Measurements from ENCODE around the gene HECW1. TPM values are rescaled to one million over a fixed set of nuclear protein-coding genes. Genes with fewer than 3 reads are reported as not detected.
"Not testable (repeated sequence)": the region's sequence is repeated elsewhere in the genome, so short reads cannot be mapped to it uniquely, and the experiment has no call there.

The HECW1 gene
- total RNA-seq, 1 donor, result under 0.01 TPM

- Histone ChIP-seq H3K9me3 (ENCODE audit: low read depth, low read length) (no peaks in the 10 kb centered on the region), H3K4me1 (ENCODE audit: insufficient read depth, low read length) (peaks cover 24% of the 10 kb centered on the region), H3K4me3 (ENCODE audit: low read length) (peak overlapping the region; percentile 87), H3K27me3 (ENCODE audit: insufficient read depth, low read length) (peaks cover 12% of the 10 kb centered on the region)
These were observed 471.2 kb downstream of the HECW1 start for GRCh38 chr7:43583424-43584194.

GRCh38 chr7:43584195-43584586 lies 471.7 kb downstream of the HECW1 start:
- peaks cover 30% of the 10 kb centered on the region for H3K4me1 ChIP-seq (ENCODE audit: insufficient read depth, low read length)
- H3K4me3 ChIP-seq (ENCODE audit: low read length), result peak overlapping the region; percentile 87
- no peaks in the 10 kb centered on the region for H3K9me3 ChIP-seq (ENCODE audit: low read depth, low read length)
- H3K27me3 ChIP-seq (ENCODE audit: insufficient read depth, low read length), result peaks cover 12% of the 10 kb centered on the region

GRCh38 chr7:43584733-43585132 lies 472.3 kb downstream of the HECW1 start:
- H3K9me3 ChIP-seq (ENCODE audit: low read depth, low read length), result not testable (repeated sequence)
- peaks cover 12% of the 10 kb centered on the region for H3K27me3 ChIP-seq (ENCODE audit: insufficient read depth, low read length)
- peak overlapping the region; percentile 87 for H3K4me3 ChIP-seq (ENCODE audit: low read length)
- H3K4me1 ChIP-seq (ENCODE audit: insufficient read depth, low read length), result peaks cover 34% of the 10 kb centered on the region

- Histone ChIP-seq H3K9me3 (ENCODE audit: low read depth, low read length) (no peaks in the 10 kb centered on the region), H3K4me1 (ENCODE audit: insufficient read depth, low read length) (peaks cover 40% of the 10 kb centered on the region), H3K4me3 (ENCODE audit: low read length) (peak overlapping the region; percentile 87), H3K27me3 (ENCODE audit: insufficient read depth, low read length) (peaks cover 10% of the 10 kb centered on the region)
These were observed 473.1 kb downstream of the HECW1 start for GRCh38 chr7:43585562-43585961.

GRCh38 chr7:43586251-43586900 lies 473.9 kb downstream of the HECW1 start:
- Histone ChIP-seq H3K4me1 (ENCODE audit: insufficient read depth, low read length) (peaks cover 48% of the 10 kb centered on the region), H3K27me3 (ENCODE audit: insufficient read depth, low read length) (peaks cover 2% of the 10 kb centered on the region), H3K4me3 (ENCODE audit: low read length) (no peak overlapping the region), H3K9me3 (ENCODE audit: low read depth, low read length) (no peaks in the 10 kb centered on the region)

GRCh38 chr7:43588477-43589132 lies 476.2 kb downstream of the HECW1 start:
- no peaks in the 10 kb centered on the region for H3K9me3 ChIP-seq (ENCODE audit: low read depth, low read length)
- H3K4me3 ChIP-seq (ENCODE audit: low read length), result no peak overlapping the region
- H3K27me3 ChIP-seq (ENCODE audit: insufficient read depth, low read length), result no peaks in the 10 kb centered on the region
- H3K4me1 ChIP-seq (ENCODE audit: insufficient read depth, low read length), result peaks cover 55% of the 10 kb centered on the region

- Histone ChIP-seq H3K4me1 (ENCODE audit: insufficient read depth, low read length) (peaks cover 57% of the 10 kb centered on the region), H3K9me3 (ENCODE audit: low read depth, low read length) (no peaks in the 10 kb centered on the region), H3K27me3 (ENCODE audit: insufficient read depth, low read length) (no peaks in the 10 kb centered on the region), H3K4me3 (ENCODE audit: low read length) (no peak overlapping the region)
These were observed 476.7 kb downstream of the HECW1 start for GRCh38 chr7:43589133-43589478.

GRCh38 chr7:43589728-43590127 lies 477.3 kb downstream of the HECW1 start:
- H3K9me3 ChIP-seq (ENCODE audit: low read depth, low read length), result no peaks in the 10 kb centered on the region
- H3K27me3 ChIP-seq (ENCODE audit: insufficient read depth, low read length), result no peaks in the 10 kb centered on the region
- peaks cover 56% of the 10 kb centered on the region for H3K4me1 ChIP-seq (ENCODE audit: insufficient read depth, low read length)
- H3K4me3 ChIP-seq (ENCODE audit: low read length), result no peak overlapping the region

- peaks cover 54% of the 10 kb centered on the region for H3K4me1 ChIP-seq (ENCODE audit: insufficient read depth, low read length)
- H3K27me3 ChIP-seq (ENCODE audit: insufficient read depth, low read length), result no peaks in the 10 kb centered on the region
- no peak overlapping the region for H3K4me3 ChIP-seq (ENCODE audit: low read length)
- H3K9me3 ChIP-seq (ENCODE audit: low read depth, low read length), result no peaks in the 10 kb centered on the region
These were observed 478.6 kb downstream of the HECW1 start for GRCh38 chr7:43590862-43591557.

- Histone ChIP-seq H3K27me3 (ENCODE audit: insufficient read depth, low read length) (no peaks in the 10 kb centered on the region), H3K4me1 (ENCODE audit: insufficient read depth, low read length) (peaks cover 59% of the 10 kb centered on the region), H3K4me3 (ENCODE audit: low read length) (no peak overlapping the region), H3K9me3 (ENCODE audit: low read depth, low read length) (no peaks in the 10 kb centered on the region)
These were observed 479.2 kb downstream of the HECW1 start for GRCh38 chr7:43591558-43592180.

- no peak overlapping the region for H3K4me3 ChIP-seq (ENCODE audit: low read length)
- no peaks in the 10 kb centered on the region for H3K27me3 ChIP-seq (ENCODE audit: insufficient read depth, low read length)
- no peaks in the 10 kb centered on the region for H3K9me3 ChIP-seq (ENCODE audit: low read depth, low read length)
- H3K4me1 ChIP-seq (ENCODE audit: insufficient read depth, low read length), result peaks cover 59% of the 10 kb centered on the region
These were observed 479.9 kb downstream of the HECW1 start for GRCh38 chr7:43592326-43592725.

GRCh38 chr7:43593010-43593409 lies 480.6 kb downstream of the HECW1 start:
- Histone ChIP-seq H3K4me3 (ENCODE audit: low read length) (no peak overlapping the region), H3K27me3 (ENCODE audit: insufficient read depth, low read length) (no peaks in the 10 kb centered on the region), H3K4me1 (ENCODE audit: insufficient read depth, low read length) (peaks cover 59% of the 10 kb centered on the region), H3K9me3 (ENCODE audit: low read depth, low read length) (no peaks in the 10 kb centered on the region)

- Histone ChIP-seq H3K9me3 (ENCODE audit: low read depth, low read length) (no peaks in the 10 kb centered on the region), H3K4me1 (ENCODE audit: insufficient read depth, low read length) (peaks cover 49% of the 10 kb centered on the region), H3K27me3 (ENCODE audit: insufficient read depth, low read length) (no peaks in the 10 kb centered on the region), H3K4me3 (ENCODE audit: low read length) (no peak overlapping the region)
These were observed 481.6 kb downstream of the HECW1 start for GRCh38 chr7:43594020-43594419.

- not testable (repeated sequence) for H3K9me3 ChIP-seq (ENCODE audit: low read depth, low read length); H3K4me3 ChIP-seq (ENCODE audit: low read length); H3K27me3 ChIP-seq (ENCODE audit: insufficient read depth, low read length)
- H3K4me1 ChIP-seq (ENCODE audit: insufficient read depth, low read length), result peaks cover 38% of the 10 kb centered on the region
These were observed 484.0 kb downstream of the HECW1 start for GRCh38 chr7:43596426-43596825.

- Histone ChIP-seq H3K27me3 (ENCODE audit: insufficient read depth, low read length) (no peaks in the 10 kb centered on the region), H3K4me1 (ENCODE audit: insufficient read depth, low read length) (peaks cover 24% of the 10 kb centered on the region), H3K9me3 (ENCODE audit: low read depth, low read length) (no peaks in the 10 kb centered on the region), H3K4me3 (ENCODE audit: low read length) (no peak overlapping the region)
These were observed 487.6 kb downstream of the HECW1 start for GRCh38 chr7:43600056-43600455.
